Choroid plexus epithelial cell (primary cell): ENCODE results near the gene MBLAC1.

Source experiments
- DNase-seq: peaks from one replicate; pipeline ENCODE4 v3.0.0-alpha.2; 2010; ENCODE audit warnings: low read depth
- H3K4me3 ChIP-seq: 2 replicates; pipeline ENCODE4 v1.5.1; 2011; ENCODE audit warnings: low read depth, mild to moderate bottlenecking, control low read depth, low read length, moderate library complexity
- CTCF ChIP-seq: conservative IDR thresholded peaks from 2 replicates; pipeline ENCODE4 v1.5.1; 2011; ENCODE audit warnings: low read depth, mild to moderate bottlenecking, control low read depth, inconsistent platforms, low read length, moderate library complexity

The MBLAC1 gene

GRCh38 chr7:100107125-100107737 lies 19.5 kb upstream of the MBLAC1 start:
- DNase-seq: no peak
- H3K4me3 ChIP-seq: no peak overlapping the region
- no peak for TF ChIP-seq CTCF

DNA sequence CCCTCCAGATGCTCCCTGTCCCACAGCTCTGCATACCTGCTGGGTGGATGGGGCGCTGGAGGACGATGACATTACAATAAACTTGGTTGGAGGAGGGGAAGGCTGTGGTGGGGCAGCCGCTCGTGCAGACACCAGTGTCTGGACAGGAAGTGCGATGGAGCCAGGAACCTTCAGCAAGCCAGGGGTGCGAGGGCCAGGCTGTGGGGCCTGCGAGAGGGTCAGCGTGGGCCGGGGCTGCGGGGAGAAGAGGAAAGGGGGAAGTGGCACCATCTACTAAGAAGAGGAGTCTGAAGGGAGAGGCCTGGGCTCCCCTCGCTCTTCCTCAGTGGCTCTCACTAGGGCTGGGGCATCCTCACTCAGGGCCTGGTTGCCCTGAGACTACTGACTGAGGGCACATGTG lies 18.9 kb upstream of the MBLAC1 start:
- DNase-seq: no peak
- no peak overlapping the region for H3K4me3 ChIP-seq
- TF ChIP-seq CTCF: no peak

DNA sequence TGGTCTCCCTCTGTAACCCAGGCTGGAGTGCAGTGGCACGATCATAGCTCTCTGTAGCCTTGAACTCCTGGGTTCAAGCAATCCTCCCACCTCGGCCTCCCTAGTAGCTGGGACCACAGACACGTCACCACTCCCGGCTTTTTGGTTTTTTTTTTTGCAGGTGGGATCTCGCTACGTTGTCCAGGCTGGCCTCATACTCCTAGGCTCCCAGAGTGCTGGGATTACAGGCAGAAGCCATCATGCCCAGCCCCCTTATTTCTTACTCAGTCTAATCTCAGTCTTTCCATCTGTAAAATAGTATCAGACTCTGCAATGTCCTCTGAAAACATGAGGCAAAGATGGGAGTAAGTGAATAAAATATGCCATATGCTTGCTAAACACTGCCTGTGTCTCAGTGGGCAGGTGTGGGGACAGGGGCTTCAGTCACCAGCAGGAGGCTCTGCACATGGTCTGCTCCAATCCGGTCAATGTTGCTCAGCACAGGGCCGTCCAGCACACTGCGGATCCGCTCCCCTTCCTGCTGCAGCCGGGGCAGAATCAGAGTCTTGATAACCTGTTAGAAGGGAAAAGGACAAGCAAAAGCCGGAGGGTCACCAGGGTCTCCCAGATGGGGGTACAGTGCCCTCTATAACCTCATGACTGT lies 17.1 kb upstream of the MBLAC1 start:
- peak; percentile 23 for TF ChIP-seq CTCF
- no peak overlapping the region for H3K4me3 ChIP-seq
- no peak for DNase-seq

DNA sequence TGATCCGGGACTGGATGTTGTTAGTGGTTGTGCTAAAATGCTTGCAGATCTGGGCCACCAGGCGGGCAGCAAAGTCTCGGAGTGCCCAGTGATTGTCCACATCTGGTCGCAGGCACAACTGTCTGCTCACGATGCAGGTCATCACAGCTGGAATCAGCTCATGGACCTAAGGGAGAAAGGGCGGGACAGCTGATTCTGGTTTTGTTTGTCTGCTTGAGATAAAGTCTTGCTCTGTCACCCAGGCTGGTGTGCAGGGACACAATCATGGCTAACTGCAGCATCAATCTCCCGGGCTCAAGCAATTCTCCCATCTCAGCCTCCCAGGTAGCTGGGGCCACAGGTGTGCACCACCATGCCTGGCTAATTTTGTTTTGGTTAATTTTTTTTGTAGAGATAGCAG lies 15.6 kb upstream of the MBLAC1 start:
- H3K4me3 ChIP-seq: no peak overlapping the region
- DNase-seq: no peak
- no peak for TF ChIP-seq CTCF

- no peak for TF ChIP-seq CTCF
- DNase-seq: no peak
- no peak overlapping the region for H3K4me3 ChIP-seq
Observed at GRCh38 chr7:100111914-100112313, 14.9 kb upstream of the MBLAC1 start.

DNA sequence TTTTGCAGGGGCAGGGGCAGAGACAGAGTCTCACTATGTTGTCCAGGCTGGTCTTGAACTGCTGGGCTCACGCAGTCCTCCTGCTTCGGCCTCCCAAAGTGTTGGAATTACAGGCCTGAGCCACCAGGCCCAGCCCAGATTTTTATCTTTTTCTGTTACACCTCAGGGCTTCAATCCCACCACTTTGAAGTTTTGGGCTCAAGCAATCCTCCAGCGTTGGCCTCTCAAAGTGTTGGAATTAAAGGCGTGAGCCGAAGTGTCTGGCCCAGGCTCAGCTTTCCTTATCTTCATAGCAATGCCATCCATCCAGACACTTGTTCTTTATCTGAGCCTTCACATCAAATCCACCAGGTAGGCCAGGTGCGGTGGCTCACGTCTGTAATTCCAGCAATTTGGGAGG lies 11.7 kb upstream of the MBLAC1 start:
- no peak for TF ChIP-seq CTCF
- no peak for DNase-seq
- H3K4me3 ChIP-seq: no peak overlapping the region
